ENCODE data around the gene ACSM6.

DNA sequence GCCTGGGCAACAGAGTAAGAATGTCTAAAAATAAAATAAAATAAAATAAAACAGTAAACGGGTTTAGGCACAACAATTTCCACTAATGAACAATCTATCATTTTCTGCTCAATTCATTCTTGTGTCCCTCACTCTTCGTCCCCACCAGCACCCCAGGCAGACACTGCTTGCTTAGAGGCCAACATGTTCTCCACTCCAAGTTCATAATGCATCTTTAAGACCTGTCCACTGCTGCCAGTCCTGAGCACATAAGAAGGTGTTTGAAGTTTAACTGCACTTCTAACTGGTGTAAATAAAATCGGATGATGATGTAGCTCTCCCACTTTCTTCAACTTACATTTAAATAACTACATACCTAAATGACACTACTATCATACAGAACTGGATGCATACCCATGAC lies 83.6 kb downstream of the ACSM6 start:
- TF ChIP-seq CTCF (IDR thresholded peaks at IDR 0.05) = no peak
- no peak for TF ChIP-seq POLR2A (IDR thresholded peaks at IDR 0.05)
- TF ChIP-seq POLR2AphosphoS5 (IDR thresholded peaks at IDR 0.05) = no peak
- no peak for TF ChIP-seq EP300 (IDR thresholded peaks at IDR 0.05)
